GM21529 (cell line): Measurements from ENCODE around the gene FAM163B.

ENCODE experiments used
- ATAC-seq: cut with Tn5 transposase; IDR thresholded peaks from one replicate; pipeline ENCODE4 v1.9.1; 2021; ENCODE audit not compliant: unreplicated experiment

FAM163B gene

GRCh38 chr9:133609311-133610098 lies at the start of gene FAM163B:
Gene FAM163B (minus strand): TSS chr9:133609389. CDS start chr9:133580223, 29,166 bp downstream.
- no peak for ATAC-seq

DNA sequence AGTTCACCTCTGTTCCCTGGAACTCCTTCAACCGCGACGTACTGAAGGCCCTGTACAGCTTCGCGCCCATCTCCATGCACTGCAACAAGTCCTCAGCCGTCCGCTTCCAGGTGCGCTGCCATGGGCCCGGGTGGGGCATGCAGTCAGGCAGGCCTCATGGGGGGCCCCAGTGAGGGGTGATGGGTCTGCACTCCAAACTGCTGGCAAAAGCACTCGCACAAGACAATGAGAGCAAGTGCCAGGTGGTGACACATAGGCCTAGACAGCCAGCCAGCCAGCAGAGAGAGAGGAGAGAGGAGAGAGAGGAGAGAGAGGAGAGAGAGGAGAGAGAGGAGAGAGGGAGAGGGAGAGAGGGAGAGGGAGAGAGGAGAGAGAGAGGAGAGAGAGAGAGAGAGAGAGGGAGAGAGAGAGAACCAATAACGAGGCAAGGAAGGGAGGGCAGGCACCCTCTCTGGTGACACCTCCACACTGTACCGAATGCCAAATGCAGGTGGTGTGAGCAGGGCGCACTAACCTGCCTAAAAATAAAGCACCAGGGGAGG lies 48.0 kb upstream of the FAM163B start:
- ATAC-seq: no peak

GRCh38 chr9:133656211-133657119 lies 47.3 kb upstream of the FAM163B start:
- ATAC-seq: no peak

DNA sequence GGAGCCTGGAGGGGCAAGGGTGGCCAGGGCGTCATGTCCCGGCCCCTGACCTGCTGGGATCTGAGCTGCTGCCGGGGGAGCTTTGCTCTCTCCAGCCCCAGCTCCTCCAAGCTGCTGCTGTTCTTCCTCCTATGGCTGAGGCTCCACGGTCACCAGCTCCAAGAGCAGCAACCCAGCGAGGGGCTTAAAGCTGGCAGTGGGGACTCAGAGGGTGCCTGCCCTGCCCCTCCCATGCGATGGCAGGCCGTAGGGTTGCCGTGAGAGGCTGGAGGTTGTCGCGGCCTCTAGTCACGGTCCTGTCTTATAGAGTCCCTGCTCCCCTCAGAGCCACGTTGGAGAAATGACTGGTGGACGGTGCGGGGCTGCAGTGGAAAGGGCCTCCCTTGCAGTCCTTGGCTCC lies 46.5 kb upstream of the FAM163B start:
- ATAC-seq: no peak

DNA sequence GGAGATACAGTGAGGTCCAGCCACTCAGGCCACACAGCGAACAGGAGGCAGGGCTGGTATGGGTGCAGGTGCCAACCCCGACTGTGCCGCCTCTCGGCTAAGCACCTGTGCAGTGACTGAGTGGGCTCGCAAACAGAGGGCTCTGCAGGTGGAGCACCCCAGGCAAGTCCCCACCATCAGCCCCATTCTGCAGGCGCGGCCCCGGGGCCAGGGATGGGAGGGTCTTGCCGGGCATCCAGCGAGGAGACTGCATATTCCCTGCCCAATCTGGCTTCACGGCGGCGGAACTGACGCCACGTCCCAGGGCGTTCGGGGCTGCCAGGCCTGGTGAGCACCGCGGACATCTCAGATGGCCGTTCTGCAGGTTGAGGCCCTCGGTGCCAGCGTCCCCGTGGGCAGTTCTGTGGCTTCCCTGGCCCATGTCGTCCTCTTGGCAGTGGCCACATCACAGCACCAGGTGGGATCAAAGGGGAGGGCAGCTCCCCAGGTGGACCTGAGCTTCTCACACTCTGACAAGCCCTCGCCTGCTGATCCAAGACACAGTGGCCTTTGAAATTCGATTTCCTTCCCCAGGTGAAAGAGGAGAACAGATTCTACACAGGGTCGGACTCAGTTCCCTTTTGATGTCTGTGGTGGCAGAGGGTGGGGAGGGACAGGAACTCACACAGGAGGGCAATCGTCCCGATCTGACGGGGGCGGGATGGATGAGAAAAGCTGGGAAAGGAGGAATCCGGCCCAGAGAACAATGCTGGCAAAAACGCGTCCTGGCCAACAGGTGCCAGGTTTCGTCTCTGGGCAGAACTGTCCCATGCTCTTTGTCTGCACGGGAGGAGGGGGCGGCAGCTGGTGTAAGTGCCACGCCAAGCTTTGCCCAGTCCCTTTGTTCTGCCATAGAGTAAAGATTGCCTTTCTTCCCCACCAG lies 45.8 kb upstream of the FAM163B start:
- no peak for ATAC-seq

- ATAC-seq: no peak
Observed at GRCh38 chr9:133653638-133654037, 44.4 kb upstream of the FAM163B start.

DNA sequence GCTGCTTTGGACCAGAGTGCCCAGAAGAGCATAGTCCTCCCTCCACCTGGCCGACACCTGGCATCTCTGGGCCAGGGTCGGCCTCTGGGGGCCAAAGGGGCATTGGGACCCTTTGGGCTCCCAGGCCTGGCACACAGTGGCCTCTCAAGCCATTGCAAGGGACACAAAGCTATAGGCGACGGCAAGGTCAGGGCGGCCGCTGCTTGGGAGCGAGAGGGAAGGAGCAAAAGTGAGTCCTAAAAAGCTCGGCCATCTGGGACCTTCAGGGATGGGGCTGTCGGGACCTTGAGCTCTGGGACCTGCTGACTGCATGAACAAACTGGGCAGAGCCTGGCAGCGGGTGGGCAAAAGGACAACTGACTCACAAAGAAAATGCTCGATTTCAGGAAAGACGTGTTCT lies 40.8 kb upstream of the FAM163B start:
- no peak for ATAC-seq

DNA sequence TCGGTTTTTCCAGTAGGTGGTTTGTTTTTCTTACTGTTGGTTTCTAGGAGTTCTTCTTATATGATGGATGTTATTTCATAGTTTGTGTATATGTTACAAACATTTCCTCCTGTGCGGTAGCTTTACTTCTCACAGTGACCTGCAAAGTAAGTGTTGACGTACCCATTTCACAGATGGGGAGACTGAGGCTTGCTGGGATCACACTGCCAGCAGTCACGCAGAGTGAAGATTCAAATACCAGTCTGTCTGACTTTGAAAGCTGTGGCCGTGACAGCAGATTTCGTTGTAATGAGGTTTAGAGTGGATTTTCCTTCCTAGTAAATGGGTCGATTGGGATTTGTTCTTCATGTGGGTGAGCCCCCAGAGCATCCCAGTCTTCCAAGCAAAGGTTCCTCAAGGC lies 40.0 kb upstream of the FAM163B start:
- no peak for ATAC-seq

DNA sequence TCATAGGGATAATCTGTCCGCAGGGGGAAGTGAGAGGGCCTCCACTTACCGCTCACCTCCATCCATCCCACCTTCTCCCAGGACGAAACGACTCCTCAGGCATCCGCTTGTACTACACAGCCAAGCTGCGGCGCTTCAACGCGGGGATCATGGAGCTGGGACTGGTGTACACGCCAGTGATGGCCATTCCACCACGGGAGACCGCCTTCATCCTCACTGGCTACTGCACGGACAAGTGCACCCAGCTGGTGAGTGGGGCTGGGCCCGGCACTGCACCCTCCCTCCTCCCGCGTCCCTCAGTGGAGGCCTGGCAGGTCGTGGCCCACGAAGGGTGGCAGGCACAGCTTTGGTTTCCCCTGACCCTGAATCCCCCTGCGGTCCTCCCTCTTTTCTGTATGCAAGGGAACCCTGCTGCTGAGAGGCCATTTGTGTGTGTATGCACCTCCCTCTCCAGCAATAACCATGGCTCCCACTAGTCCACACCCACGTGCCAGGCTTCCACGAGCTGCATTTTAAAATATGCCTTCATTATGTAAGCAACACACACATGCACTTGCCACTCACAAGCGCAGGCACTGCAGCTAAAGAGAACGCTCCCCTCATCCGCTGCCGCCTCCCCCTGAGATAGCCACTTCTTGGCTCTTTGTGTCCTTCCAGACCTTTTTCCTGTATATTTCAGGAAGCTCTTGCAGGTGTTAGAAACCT lies 38.7 kb upstream of the FAM163B start:
- ATAC-seq: no peak

GRCh38 chr9:133647148-133647547 lies 38.0 kb upstream of the FAM163B start:
- ATAC-seq: no peak

DNA sequence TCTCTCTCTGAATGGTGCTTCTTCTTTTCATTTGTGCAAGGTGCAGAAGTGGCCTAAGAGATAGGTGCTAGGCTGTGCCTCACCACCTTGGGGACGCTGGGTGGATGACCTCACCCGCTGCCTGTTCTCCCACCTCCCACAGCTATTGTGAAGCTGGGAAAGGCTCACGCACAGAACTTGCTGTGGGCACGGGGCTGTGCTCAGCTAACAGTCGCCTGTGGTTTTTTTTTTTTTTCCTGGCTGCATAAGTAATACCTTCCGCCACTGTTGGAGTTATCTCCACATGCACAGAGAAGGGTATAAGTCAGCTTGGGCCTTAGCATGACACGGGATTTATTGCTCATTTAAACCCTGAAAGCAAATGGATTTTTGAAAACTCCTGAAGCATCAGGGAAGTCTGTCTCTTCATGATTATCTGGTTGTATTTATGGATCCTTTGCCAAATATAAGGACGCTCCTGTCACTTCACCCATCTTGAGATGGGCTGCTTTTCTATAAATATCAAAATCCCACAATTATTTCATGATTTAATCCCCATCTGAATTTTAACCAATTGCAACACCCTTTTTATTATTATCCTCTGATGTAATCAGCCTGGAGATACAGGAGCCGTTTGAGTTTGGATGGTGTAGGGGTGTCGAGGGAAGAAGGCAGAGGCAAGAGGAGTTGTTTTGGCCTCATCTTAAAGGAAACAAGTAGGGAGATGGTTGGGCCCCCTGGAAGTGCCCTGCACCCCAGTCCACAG lies 36.0 kb upstream of the FAM163B start:
- no peak for ATAC-seq

GRCh38 chr9:133643978-133644760 lies 35.0 kb upstream of the FAM163B start:
- no peak for ATAC-seq

DNA sequence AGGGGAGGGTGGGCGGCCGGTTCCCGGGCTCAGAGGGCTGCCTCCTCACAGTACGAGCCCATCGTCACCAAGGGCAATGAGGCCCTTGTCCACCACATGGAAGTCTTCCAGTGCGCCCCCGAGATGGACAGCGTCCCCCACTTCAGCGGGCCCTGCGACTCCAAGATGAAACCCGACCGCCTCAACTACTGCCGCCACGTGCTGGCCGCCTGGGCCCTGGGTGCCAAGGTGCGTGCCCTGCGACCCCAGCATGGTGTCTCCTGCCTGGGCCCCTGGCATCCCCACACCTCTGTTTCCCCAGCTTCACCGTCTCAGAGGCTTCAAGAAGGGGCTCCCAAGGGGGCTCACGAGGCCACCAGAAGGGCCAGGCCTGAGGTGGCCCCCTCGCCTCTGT lies 34.2 kb upstream of the FAM163B start:
- no peak for ATAC-seq

DNA sequence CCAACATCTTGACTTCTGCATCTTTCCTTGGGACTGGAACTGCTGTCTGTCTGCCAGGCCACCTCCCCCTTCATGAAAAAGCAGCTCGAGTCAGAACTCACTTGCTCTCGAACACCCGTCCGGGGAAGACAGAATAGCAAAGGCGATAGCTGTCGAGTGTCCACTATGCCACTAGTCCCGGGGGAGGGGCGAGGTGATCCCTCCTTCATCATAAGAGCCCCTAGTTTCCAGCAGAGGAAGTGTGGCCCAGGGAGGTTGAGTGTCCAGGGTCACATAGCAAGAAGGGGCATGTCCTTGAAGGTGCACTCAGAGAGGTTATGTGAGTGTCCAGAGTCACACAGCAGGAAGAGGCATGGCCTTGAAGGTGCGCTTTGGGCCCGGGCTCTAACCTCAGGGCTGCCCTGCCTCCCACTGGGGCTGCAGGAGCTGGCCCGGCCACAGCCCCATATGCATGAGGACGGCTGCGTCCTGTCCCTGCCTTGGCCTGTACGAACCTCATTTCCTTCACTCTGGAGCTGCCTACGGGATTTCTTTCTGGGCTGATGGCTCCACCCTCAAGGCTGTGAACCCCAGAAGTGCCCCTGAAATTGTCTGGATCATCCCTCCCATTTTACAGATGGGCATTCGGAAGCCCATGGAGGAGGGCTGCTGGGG lies 33.6 kb upstream of the FAM163B start:
- no peak for ATAC-seq

GRCh38 chr9:133641861-133642595 lies 32.8 kb upstream of the FAM163B start:
- ATAC-seq: no peak

- ATAC-seq: no peak
Observed at GRCh38 chr9:133641396-133641655, 32.1 kb upstream of the FAM163B start.

- ATAC-seq: no peak
Observed at GRCh38 chr9:133640580-133641395, 31.6 kb upstream of the FAM163B start.
